Gastrocnemius medialis (tissue), 4 donors: ENCODE measurements around the gene MMP25. TPM values are rescaled to one million over a fixed set of nuclear protein-coding genes. Genes with fewer than 3 reads are reported as not detected.

Experiments used
- ATAC-seq, 2 donors: fragments of 150-250 bp; one replicate each; pipeline ENCODE4 v1.9.1; 2016
- DNase-seq, 2 donors: peaks; one replicate each; pipeline ENCODE4 v3.0.0-alpha.2; 2019
- H3K27ac ChIP-seq, 4 donors: fragments of 200-600 bp; sonication (generic); 1 replicate in 1 of 4; 2 replicates in 3 of 4; pipeline ENCODE4 v1.5.1; 2016 to 2018; ENCODE audit warnings: mild to moderate bottlenecking in 2 of 4, moderate library complexity in 1 of 4
- H3K27me3 ChIP-seq, 3 donors: fragments of 200-600 bp; sonication (generic) in 2 of 3; 1 replicate in 1 of 3; 2 replicates in 2 of 3; pipeline versions ENCODE4 v1.5.1 to v1.6.0; 2016 to 2019; ENCODE audit warnings: mild to moderate bottlenecking in 1 of 3, moderate library complexity in 1 of 3
- H3K36me3 ChIP-seq, 2 donors: fragments of 200-600 bp; sonication (generic) in 1 of 2; one replicate each; pipeline ENCODE4 v1.5.1; 2017 to 2018
- H3K4me1 ChIP-seq, 2 donors: fragments of 200-600 bp; sonication (generic) in 1 of 2; one replicate each; pipeline ENCODE4 v1.5.1; 2016 to 2017; ENCODE audit warnings: mild to moderate bottlenecking in 2 of 2
- H3K4me3 ChIP-seq, 4 donors: fragments of 200-600 bp; sonication (generic) in 3 of 4; 1 replicate in 1 of 4; 2 replicates in 3 of 4; pipeline ENCODE4 v1.5.1; 2016 to 2019; ENCODE audit warnings: mild to moderate bottlenecking in 2 of 4
- H3K9me3 ChIP-seq, 3 donors: fragments of 200-600 bp; sonication (generic) in 2 of 3; 1 replicate in 1 of 3; 2 replicates in 2 of 3; pipeline ENCODE4 v1.5.1; 2016 to 2019
- CTCF ChIP-seq, 5 experiments: fragments of 450-650 bp in 3 of 5; fragments of 200-600 bp in 2 of 5; sonication (generic) in 2 of 5; IDR thresholded peaks in 4 of 5; conservative IDR thresholded peaks in 1 of 5; 1 replicate in 4 of 5; 2 replicates in 1 of 5; pipeline ENCODE4 v1.5.1; 2016 to 2019; ENCODE audit warnings: antibody characterized with exemption in 5 of 5, mild to moderate bottlenecking in 3 of 5, moderate library complexity in 3 of 5
- POLR2A ChIP-seq, 2 donors: fragments of 450-650 bp; IDR thresholded peaks; one replicate each; pipeline ENCODE4 v1.6.1; 2017; ENCODE audit warnings: antibody characterized with exemption in 2 of 2, mild to moderate bottlenecking in 2 of 2, moderate library complexity in 2 of 2
- in situ Hi-C, 4 donors: fragments of 200-750 bp; cut with MboI; loops; one replicate each; pipeline versions ENCODE4 v1.15.0 to v1.8.0; 2017; ENCODE audit warnings: low sequenced_read_pairs in 4 of 4
- intact Hi-C: fragments of 100-400 bp; cut with DNase I; formaldehyde crosslinking; loops from one replicate; pipeline ENCODE4 v1.15.1; 2023; ENCODE audit warnings: low total_unique reads
- total RNA-seq, 4 donors: library from RNA; depleted of rRNA; stranded (reverse); fragments of >200 nt; gene quantifications; one replicate each; pipeline versions ENCODE4 v1.1.0 to v1.2.3, GENCODE V29; 2016

The MMP25 gene
- total RNA-seq, 4 donors from 2014 or later: 0.15 to 0.75 (median 0.58) TPM; not detected in 1

- TF ChIP-seq POLR2A (IDR thresholded peaks at IDR 0.05) (no peak), CTCF (IDR thresholded peaks at IDR 0.05 in 4 of 5, conservative IDR thresholded peaks at IDR 0.05 in 1 of 5) (no peak)
- Histone ChIP-seq H3K4me3 (no peak overlapping the region), H3K4me1 (peaks cover 8 to 21% of the 10 kb centered on the region in 2 donors), H3K9me3 (no peaks in the 10 kb centered on the region), H3K27ac (no peak overlapping the region), H3K36me3 (peaks cover 0 to 19% of the 10 kb centered on the region in 2 donors), H3K27me3 (peaks cover 37 to 47% (median 38%) of the 10 kb centered on the region in 3 donors)
- ATAC-seq: no peak
- intact Hi-C loops: loop anchor here (1.0 kb wide), 1 partner anchor 26 kb away; no protein-coding TSS in a partner anchor
- DNase-seq: no peak
- in situ Hi-C loops: no loop called here
Observed at GRCh38 chr16:3028716-3029319, 17.5 kb upstream of the MMP25 start.

- ATAC-seq: no peak
- no peak overlapping the region for H3K4me3 ChIP-seq
Observed at GRCh38 chr16:3029491-3030221, 16.7 kb upstream of the MMP25 start.

GRCh38 chr16:3030222-3031212 is 15.8 kb upstream of the MMP25 start:
- Histone ChIP-seq H3K9me3 (no peaks in the 10 kb centered on the region), H3K27me3 (peaks cover 43 to 60% (median 51%) of the 10 kb centered on the region in 3 donors), H3K36me3 (peaks cover 0 to 19% of the 10 kb centered on the region in 2 donors), H3K27ac (no peak overlapping the region), H3K4me1 (peaks cover 0 to 8% of the 10 kb centered on the region in 2 donors), H3K4me3 (no peak overlapping the region)
- in situ Hi-C loops (no loop called here), intact Hi-C loops (loop anchor here (1.0 kb wide), 1 partner anchor 44 kb away; no protein-coding TSS in a partner anchor)
- no peak for ATAC-seq
- TF ChIP-seq POLR2A (IDR thresholded peaks at IDR 0.05) (no peak), CTCF (IDR thresholded peaks at IDR 0.05 in 4 of 5, conservative IDR thresholded peaks at IDR 0.05 in 1 of 5) (no peak)
- DNase-seq: no peak

More at GRCh38 chr16:3029491-3030221, 16.7 kb upstream of the MMP25 start:
- H3K36me3 ChIP-seq: peaks cover 0 to 19% of the 10 kb centered on the region in 2 donors
- peaks cover 38 to 54% (median 43%) of the 10 kb centered on the region in 3 donors for H3K27me3 ChIP-seq
- no peaks in the 10 kb centered on the region for H3K9me3 ChIP-seq
- DNase-seq: no peak
- TF ChIP-seq POLR2A (IDR thresholded peaks at IDR 0.05) (no peak), CTCF (IDR thresholded peaks at IDR 0.05 in 4 of 5, conservative IDR thresholded peaks at IDR 0.05 in 1 of 5) (no peak)
- intact Hi-C loops: no loop called here
- H3K27ac ChIP-seq: no peak overlapping the region
- H3K4me1 ChIP-seq: peaks cover 3 to 16% of the 10 kb centered on the region in 2 donors
- in situ Hi-C loops: no loop called here

GRCh38 chr16:3032624-3033023 is 13.7 kb upstream of the MMP25 start:
- in situ Hi-C loops: no loop called here
- H3K27me3 ChIP-seq: peaks cover 64 to 81% (median 72%) of the 10 kb centered on the region in 3 donors
- peaks cover 0 to 13% of the 10 kb centered on the region in 2 donors for H3K4me1 ChIP-seq
- DNase-seq (no peak), ATAC-seq (no peak)
- no peak overlapping the region for H3K4me3 ChIP-seq
- no peaks in the 10 kb centered on the region for H3K9me3 ChIP-seq
- no peak for TF ChIP-seq POLR2A (IDR thresholded peaks at IDR 0.05)
- no peak for TF ChIP-seq CTCF (IDR thresholded peaks at IDR 0.05 in 4 of 5, conservative IDR thresholded peaks at IDR 0.05 in 1 of 5)
- H3K36me3 ChIP-seq: no peaks in the 10 kb centered on the region
- intact Hi-C loops: no loop called here
- H3K27ac ChIP-seq: no peak overlapping the region
